ENCODE results near the gene GPR18.

The GPR18 gene

DNA sequence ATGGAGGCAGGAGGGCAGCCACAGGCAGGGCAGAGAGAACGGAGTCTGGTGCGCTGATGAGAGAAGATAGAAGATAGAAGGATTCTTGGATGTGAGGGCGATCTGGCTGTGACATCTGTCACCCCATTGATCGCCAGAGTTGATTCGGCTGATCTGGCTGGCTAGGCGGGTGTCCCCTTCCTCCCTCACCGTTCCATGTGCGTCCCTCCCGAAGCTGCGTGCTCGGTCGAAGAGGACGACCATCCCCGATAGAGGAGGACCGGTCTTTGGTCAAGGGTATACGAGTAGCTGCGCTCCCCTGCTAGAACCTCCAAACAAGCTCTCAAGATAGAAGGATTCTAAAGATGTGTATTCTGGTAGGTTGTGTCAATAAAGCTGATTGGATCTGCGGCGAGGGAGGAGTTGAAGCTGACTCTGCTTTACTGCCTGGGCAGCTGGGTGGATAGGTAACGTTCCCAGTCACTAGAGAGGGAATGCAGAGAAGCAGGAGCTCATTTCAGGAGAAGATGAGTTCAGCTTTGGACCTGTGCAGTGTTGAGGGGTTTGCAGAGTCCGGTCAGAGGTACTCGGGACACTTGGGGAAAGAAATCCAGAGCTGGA is 52.5 kb downstream of the GPR18 start:
- 97% methylated on average over 14 of the region's 22 CpGs for WGBS
- Histone ChIP-seq H3K14ac (ENCODE audit: low read length in 2 of 2) (no peak overlapping the region), H3K4ac (ENCODE audit: low read depth in 1 of 2, low read length in 2 of 2) (no peak overlapping the region), H3K4me3 (ENCODE audit: insufficient read depth in 1 of 2, low read depth in 1 of 2, low read length in 2 of 2) (no peak overlapping the region), H4K91ac (ENCODE audit: low read length) (no peak overlapping the region), H2BK5ac (ENCODE audit: low read depth, low read length, poor library complexity, severe bottlenecking) (no peak overlapping the region), H4K8ac (ENCODE audit: low read length) (no peak overlapping the region), H3K36me3 (ENCODE audit: control insufficient read depth in 1 of 2, insufficient read depth in 2 of 2, low read depth in 1 of 2, low read length in 2 of 2) (peaks cover 6 to 8% of the 10 kb centered on the region in 2 experiments), H3K9me3 (ENCODE audit: control insufficient read depth, low read length) (no peaks in the 10 kb centered on the region), H3K27me3 (ENCODE audit: control insufficient read depth in 1 of 2, insufficient read depth in 1 of 2, low read length in 2 of 2) (no peaks in the 10 kb centered on the region), H3K18ac (ENCODE audit: low read depth in 1 of 2, low read length in 2 of 2) (no peak overlapping the region), H3K79me1 (replicated peaks; ENCODE audit: low read length, poor library complexity, severe bottlenecking) (peaks cover 33% of the 10 kb centered on the region), H2BK120ac (ENCODE audit: low read depth, low read length) (no peak overlapping the region), H2BK15ac (ENCODE audit: low read depth, poor library complexity, severe bottlenecking) (no peak overlapping the region), H2AFZ (ENCODE audit: low read depth, low read length) (no peak overlapping the region), H3K4me2 (ENCODE audit: low read length, poor library complexity, severe bottlenecking) (no peak overlapping the region), H2AK5ac (ENCODE audit: low read length, severe bottlenecking) (no peak overlapping the region), H3K9ac (ENCODE audit: low read length) (no peak overlapping the region), H3K27ac (ENCODE audit: low read length, poor library complexity, severe bottlenecking) (no peak overlapping the region), H3K23ac (ENCODE audit: low read length in 2 of 2) (no peak overlapping the region), H2BK12ac (ENCODE audit: low read length in 2 of 2) (no peak overlapping the region), H3K4me1 (ENCODE audit: control insufficient read depth, insufficient read depth, low read depth, low read length) (peaks cover 7% of the 10 kb centered on the region)
- DNase-seq, result no peak

Small RNA genes within 50 kb of the gene (small RNA-seq; reads per million reads assigned to genes)
- 3.7 reads per million, percentile 34 among the genes with 10 or more reads in this experiment for gene RN7SKP9 (ENCODE audit: low read depth)

All from mesenchymal stem cell (in vitro differentiated cells and primary cell).